ENCODE measurements around the gene DTHD1. TPM values are rescaled to one million over a fixed set of nuclear protein-coding genes. Genes with fewer than 3 reads are reported as not detected.

Gene DTHD1
- total RNA-seq, 3 donors from 2014 or later: 0.29 to 0.48 (median 0.33) TPM

DNA sequence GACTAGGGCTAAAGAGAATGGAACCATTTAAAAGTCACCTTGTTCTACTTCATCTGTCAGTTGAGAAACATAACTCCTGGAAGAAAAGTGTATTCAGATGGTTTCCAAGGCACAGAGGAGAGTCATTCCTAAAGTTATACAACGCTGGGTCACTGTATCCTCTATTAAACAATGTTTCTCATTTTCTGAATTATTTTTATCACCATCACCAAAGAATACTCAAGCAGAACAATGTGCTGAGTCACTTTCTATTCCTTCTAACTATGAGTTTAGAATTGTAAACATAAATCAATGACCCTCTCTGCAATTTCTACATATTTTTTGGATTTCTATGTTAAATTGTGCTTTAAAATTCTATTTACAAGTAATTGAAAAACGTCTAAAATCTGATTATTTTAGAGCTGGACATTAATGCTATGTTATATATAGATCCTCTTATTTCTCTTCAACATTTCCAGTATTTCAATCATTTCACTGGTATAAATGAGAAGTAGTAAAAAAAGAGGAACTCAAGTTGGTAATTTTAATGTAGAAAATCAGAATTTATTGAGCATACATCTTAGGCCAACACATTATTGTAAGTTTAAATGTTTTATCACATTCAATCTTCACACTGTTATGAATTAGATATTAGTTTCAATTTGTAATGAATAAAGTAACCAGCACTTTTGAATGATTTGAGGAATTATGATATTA is 7.5 kb downstream of the DTHD1 start:
- no peaks in the 10 kb centered on the region for H3K36me3 ChIP-seq
- no peak overlapping the region for H3K27ac ChIP-seq
- TF ChIP-seq POLR2A (IDR thresholded peaks at IDR 0.05): no peak
- TF ChIP-seq, protein P1, sequence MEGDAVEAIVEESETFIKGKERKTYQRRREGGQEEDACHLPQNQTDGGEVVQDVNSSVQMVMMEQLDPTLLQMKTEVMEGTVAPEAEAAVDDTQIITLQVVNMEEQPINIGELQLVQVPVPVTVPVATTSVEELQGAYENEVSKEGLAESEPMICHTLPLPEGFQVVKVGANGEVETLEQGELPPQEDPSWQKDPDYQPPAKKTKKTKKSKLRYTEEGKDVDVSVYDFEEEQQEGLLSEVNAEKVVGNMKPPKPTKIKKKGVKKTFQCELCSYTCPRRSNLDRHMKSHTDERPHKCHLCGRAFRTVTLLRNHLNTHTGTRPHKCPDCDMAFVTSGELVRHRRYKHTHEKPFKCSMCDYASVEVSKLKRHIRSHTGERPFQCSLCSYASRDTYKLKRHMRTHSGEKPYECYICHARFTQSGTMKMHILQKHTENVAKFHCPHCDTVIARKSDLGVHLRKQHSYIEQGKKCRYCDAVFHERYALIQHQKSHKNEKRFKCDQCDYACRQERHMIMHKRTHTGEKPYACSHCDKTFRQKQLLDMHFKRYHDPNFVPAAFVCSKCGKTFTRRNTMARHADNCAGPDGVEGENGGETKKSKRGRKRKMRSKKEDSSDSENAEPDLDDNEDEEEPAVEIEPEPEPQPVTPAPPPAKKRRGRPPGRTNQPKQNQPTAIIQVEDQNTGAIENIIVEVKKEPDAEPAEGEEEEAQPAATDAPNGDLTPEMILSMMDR (IDR thresholded peaks at IDR 0.05): no peak
- no peak for TF ChIP-seq POLR2AphosphoS5 (IDR thresholded peaks at IDR 0.05)
- no peak overlapping the region for H3K4me3 ChIP-seq
- no peaks in the 10 kb centered on the region for H3K9me3 ChIP-seq
- intact Hi-C loops (cut with DNase I; ENCODE audit: low total_unique reads): no loop called here
- no peaks in the 10 kb centered on the region for H3K27me3 ChIP-seq
- no peaks in the 10 kb centered on the region for H3K4me1 ChIP-seq
- no peak for DNase-seq (ENCODE audit: low spot score in 2 of 2)

DNA sequence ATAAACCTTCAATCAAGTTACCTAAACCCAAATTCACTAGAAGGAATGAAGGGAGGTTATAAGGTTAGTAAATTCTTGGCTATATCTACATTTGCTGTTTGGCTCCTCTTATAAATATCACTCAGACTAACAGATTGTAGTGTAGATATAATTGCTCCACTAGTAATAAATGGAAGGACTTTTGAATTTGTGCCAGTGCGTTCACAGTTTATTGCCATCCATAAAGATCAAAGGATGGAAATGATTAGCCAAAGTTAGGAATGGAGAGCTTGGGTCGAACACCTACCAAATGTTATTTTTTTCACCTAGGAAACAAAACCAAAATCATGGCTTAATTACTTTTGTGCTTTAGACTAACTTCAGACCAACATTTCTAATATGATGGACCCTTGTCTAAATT is 9.2 kb downstream of the DTHD1 start:
- Histone ChIP-seq H3K4me1 (no peaks in the 10 kb centered on the region), H3K4me3 (no peak overlapping the region), H3K36me3 (no peaks in the 10 kb centered on the region), H3K9me3 (no peaks in the 10 kb centered on the region), H3K27ac (no peak overlapping the region), H3K27me3 (no peaks in the 10 kb centered on the region)
- TF ChIP-seq, protein P1 (IDR thresholded peaks at IDR 0.05): no peak
- TF ChIP-seq POLR2A (IDR thresholded peaks at IDR 0.05) (no peak), POLR2AphosphoS5 (IDR thresholded peaks at IDR 0.05) (no peak)
- intact Hi-C loops (cut with DNase I; ENCODE audit: low total_unique reads): no loop called here
- no peak for DNase-seq (ENCODE audit: low spot score in 2 of 2)

DNA sequence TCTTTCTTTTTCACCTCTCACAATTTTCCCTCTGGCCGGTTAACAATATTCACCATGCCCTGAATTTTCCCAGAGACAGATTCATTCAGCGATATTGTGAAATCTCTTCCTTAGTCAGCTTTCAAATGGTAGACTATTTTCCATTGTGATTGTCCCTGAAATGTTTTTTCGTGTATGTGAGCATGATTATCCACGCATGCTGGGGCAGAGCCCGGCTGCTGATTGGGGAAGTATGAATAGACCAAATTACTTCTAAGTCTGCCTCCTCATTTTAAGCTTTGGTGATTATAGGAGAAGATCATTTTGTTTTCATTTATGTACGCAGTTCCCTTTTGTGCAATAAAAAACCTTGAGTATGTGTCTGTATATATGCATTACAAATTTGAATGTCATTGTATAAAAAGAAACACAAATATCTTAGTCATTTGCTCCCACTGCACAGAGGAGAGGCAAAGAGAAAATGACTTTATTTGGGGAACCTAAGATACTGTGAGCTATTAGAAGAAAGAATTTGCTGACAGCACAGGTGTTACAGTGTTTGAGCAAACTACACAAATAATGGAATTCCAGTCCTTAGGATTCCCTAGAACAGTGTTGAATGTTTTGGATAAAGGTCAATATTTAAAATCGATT is 11.3 kb downstream of the DTHD1 start:
- TF ChIP-seq, protein P1 (IDR thresholded peaks at IDR 0.05): no peak
- TF ChIP-seq POLR2AphosphoS5 (IDR thresholded peaks at IDR 0.05) (no peak), POLR2A (IDR thresholded peaks at IDR 0.05) (no peak)
- intact Hi-C loops (cut with DNase I; ENCODE audit: low total_unique reads): no loop called here
- Histone ChIP-seq H3K27me3 (no peaks in the 10 kb centered on the region), H3K4me1 (no peaks in the 10 kb centered on the region), H3K4me3 (no peak overlapping the region), H3K36me3 (no peaks in the 10 kb centered on the region), H3K9me3 (no peaks in the 10 kb centered on the region), H3K27ac (no peak overlapping the region)
- DNase-seq (ENCODE audit: low spot score in 2 of 2): no peak

DNA sequence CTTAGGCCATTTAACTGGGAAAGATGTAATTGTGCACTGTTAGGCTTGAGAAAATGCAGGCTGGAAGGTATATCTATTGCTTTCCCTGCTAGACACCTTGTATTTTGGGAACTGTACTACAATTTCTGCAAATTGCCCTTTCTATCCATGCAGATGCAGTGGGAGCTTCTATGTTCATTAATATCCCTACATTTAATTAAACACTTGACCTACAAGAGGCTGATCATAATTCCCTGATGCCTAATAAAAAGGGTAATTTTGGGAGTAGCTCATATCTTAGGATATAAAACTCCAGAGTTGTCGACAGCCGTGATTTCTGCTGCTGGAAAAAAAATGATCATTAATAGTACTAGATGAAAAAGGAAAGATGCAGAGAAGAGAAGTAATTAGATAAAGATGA is 19.7 kb downstream of the DTHD1 start:
- no peaks in the 10 kb centered on the region for H3K4me1 ChIP-seq
- no peak overlapping the region for H3K4me3 ChIP-seq
- intact Hi-C loops (cut with DNase I; ENCODE audit: low total_unique reads): no loop called here
- no peaks in the 10 kb centered on the region for H3K27me3 ChIP-seq
- DNase-seq (ENCODE audit: low spot score in 2 of 2): no peak
- H3K9me3 ChIP-seq: no peaks in the 10 kb centered on the region
- no peak overlapping the region for H3K27ac ChIP-seq
- no peak for TF ChIP-seq POLR2A (IDR thresholded peaks at IDR 0.05)
- TF ChIP-seq POLR2AphosphoS5 (IDR thresholded peaks at IDR 0.05): no peak
- TF ChIP-seq, protein P1 (IDR thresholded peaks at IDR 0.05): no peak
- no peaks in the 10 kb centered on the region for H3K36me3 ChIP-seq

DNA sequence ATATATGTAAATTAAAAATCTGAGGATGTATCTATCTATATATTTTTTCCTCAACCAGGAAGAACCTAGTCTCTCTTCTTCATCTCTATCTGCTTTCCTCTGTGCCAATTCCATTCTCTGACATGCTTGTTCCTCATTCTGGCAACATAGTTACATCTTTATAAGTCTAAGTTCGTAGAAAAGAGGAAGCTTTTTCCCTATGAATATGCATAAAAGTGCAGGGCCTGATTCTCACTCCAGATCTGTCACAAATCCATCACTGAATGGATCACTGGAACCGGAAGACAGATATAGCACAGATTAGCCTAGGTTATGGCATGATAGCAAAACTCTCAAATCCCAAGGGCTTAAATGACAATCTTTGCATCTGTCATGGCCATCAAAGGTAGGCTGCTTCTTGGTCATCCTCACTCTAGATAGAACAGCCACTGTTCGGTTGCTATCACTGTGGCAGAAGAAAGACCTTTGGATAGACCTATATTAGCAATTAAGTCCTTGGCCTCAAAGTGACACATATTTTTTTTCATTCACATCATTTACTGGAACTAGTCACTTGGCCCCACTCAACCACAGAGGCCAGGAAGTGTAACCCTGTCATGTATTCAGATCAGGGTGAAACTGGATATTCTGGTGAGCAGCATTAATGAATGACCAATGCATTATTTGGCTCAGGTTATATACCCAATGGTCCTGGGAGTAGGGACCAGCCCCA is 22.2 kb downstream of the DTHD1 start:
- H3K9me3 ChIP-seq: no peaks in the 10 kb centered on the region
- no peaks in the 10 kb centered on the region for H3K4me1 ChIP-seq
- intact Hi-C loops (cut with DNase I; ENCODE audit: low total_unique reads): no loop called here
- H3K27ac ChIP-seq: no peak overlapping the region
- no peaks in the 10 kb centered on the region for H3K36me3 ChIP-seq
- H3K4me3 ChIP-seq: no peak overlapping the region
- TF ChIP-seq POLR2AphosphoS5 (IDR thresholded peaks at IDR 0.05): no peak
- TF ChIP-seq, protein P1 (IDR thresholded peaks at IDR 0.05): no peak
- TF ChIP-seq POLR2A (IDR thresholded peaks at IDR 0.05): no peak
- DNase-seq (ENCODE audit: low spot score in 2 of 2): no peak
- no peaks in the 10 kb centered on the region for H3K27me3 ChIP-seq
